Common myeloid progenitor, CD34-positive (primary cell): Measurements from ENCODE around the gene KLHL7.

Source experiments
- CTCF ChIA-PET: fragments of 350-600 bp; sonication (Branson Sonifier 250); formaldehyde crosslinking; loops from one replicate; lab custom pipeline; 2021; ENCODE audit warnings: antibody characterized with exemption; lab: Charles Lee
- POLR2A ChIA-PET: fragments of 350-600 bp; sonication (Branson Sonifier 250); formaldehyde crosslinking; loops from one replicate; lab custom pipeline; 2021; ENCODE audit warnings: antibody characterized with exemption; lab: Charles Lee
- DNase-seq, 3 donors: peaks; one replicate each; pipeline versions ENCODE4 v3.0.0 to v3.0.0-alpha.2; 2013
- H3K27ac ChIP-seq, 2 experiments: 1 replicate in 1 of 2; 2 replicates in 1 of 2; pipeline ENCODE4 v1.7.0; 2013; ENCODE audit warnings: inconsistent platforms in 2 of 2, low read length in 2 of 2, mild to moderate bottlenecking in 2 of 2, low read depth in 1 of 2, moderate library complexity in 1 of 2; ENCODE audit not compliant: severe bottlenecking in 2 of 2, insufficient read depth in 1 of 2, poor library complexity in 1 of 2
- H3K27me3 ChIP-seq, 5 experiments: replicated peaks in 2 of 5; 1 replicate in 3 of 5; 2 replicates in 2 of 5; pipeline versions ENCODE4 v1.6.1 to v1.7.0; 2013; ENCODE audit warnings: low read length in 4 of 5, mild to moderate bottlenecking in 2 of 5, moderate library complexity in 2 of 5, inconsistent platforms in 1 of 5; ENCODE audit not compliant: insufficient read depth in 5 of 5, control insufficient read depth in 4 of 5
- H3K36me3 ChIP-seq, 4 experiments: 1 replicate in 2 of 4; 2 replicates in 2 of 4; pipeline versions ENCODE4 v1.6.1 to v1.7.0; 2013; ENCODE audit warnings: low read length in 3 of 4, control low read depth in 1 of 4, mild to moderate bottlenecking in 1 of 4; ENCODE audit not compliant: control insufficient read depth in 4 of 4, insufficient read depth in 4 of 4
- H3K4me1 ChIP-seq, 4 experiments: 1 replicate in 3 of 4; 2 replicates in 1 of 4; pipeline versions ENCODE4 v1.6.1 to v1.7.1; 2013; ENCODE audit warnings: low read length in 3 of 4, mild to moderate bottlenecking in 3 of 4, control low read depth in 1 of 4, inconsistent platforms in 1 of 4, moderate library complexity in 1 of 4; ENCODE audit not compliant: control insufficient read depth in 4 of 4, insufficient read depth in 4 of 4; ENCODE audit errors: control extremely low read depth in 1 of 4
- H3K4me3 ChIP-seq, 7 experiments: 1 replicate in 4 of 7; 2 replicates in 3 of 7; pipeline versions ENCODE4 v1.5.1 to v1.7.0; 2013; ENCODE audit warnings: mild to moderate bottlenecking in 7 of 7, low read length in 6 of 7, moderate library complexity in 6 of 7, inconsistent platforms in 2 of 7, low read depth in 2 of 7, control low read depth in 1 of 7; ENCODE audit not compliant: insufficient read depth in 4 of 7, control insufficient read depth in 1 of 7; ENCODE audit errors: extremely low read depth in 1 of 7
- H3K9me3 ChIP-seq, 5 experiments: 1 replicate in 4 of 5; 2 replicates in 1 of 5; pipeline versions ENCODE4 v1.6.1 to v1.7.1; 2013; ENCODE audit warnings: low read length in 4 of 5, mild to moderate bottlenecking in 2 of 5, inconsistent platforms in 1 of 5, low read depth in 1 of 5, moderate library complexity in 1 of 5; ENCODE audit not compliant: control insufficient read depth in 4 of 5, insufficient read depth in 2 of 5; ENCODE audit errors: control extremely low read depth in 1 of 5
- WGBS: methylation state at CpG from one replicate; pipeline ENCODE4 v1.1.5; 2013; ENCODE audit not compliant: insufficient coverage; 5-methylcytosine and 5-hydroxymethylcytosine counted together

Gene KLHL7

DNA sequence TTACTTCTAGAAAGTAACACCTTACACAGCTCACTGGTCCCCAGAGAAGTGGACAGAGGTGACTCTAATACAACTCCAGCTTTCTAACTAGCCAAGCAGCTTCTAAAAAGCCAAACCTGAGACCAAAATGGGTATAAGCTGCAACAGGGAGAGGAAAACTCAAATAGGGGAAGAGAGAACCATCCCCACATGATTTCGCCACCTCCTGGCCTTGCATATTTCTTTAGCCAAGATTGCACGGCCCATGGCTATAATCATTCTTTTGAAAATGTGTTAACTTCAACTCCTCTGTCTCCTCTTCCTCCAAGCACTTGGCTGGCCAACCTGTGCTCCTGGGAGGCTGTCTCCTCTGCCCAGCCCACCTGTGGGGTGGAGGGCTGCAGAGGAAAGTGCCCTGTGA lies 104.9 kb downstream of the KLHL7 start:
- WGBS = 100% methylated on average over 2 of the region's 2 CpGs

DNA sequence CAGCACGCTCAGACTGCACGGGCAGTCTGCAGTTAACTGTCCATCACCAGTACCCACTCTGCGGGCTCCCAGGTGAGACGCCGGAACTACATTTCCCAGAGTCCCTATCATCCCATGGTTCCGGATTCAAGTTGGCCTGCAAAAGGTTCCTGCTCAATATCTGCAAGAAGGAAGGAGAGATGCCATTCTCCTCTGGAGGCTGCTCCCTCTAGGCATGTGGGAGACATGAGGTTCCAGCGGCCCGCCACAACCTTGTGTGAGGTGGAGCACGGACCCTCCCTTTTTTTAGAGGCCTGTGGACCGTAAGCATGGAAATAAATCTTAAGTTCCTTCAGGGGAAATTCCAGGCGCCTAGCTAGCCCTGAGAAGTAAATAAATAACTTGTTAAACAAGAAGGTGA lies 106.0 kb downstream of the KLHL7 start:
- H3K27ac ChIP-seq = no peak overlapping the region

More for the DNA sequence above, 104.9 kb downstream of the KLHL7 start:
- Histone ChIP-seq H3K36me3 (no peaks in the 10 kb centered on the region), H3K4me3 (no peak overlapping the region), H3K27me3 (peaks cover 2 to 19% (median 5%) of the 10 kb centered on the region in 5 experiments), H3K27ac (no peak overlapping the region), H3K4me1 (peaks cover 0 to 7% (median 3%) of the 10 kb centered on the region in 4 experiments), H3K9me3 (no peaks in the 10 kb centered on the region)
- POLR2A ChIA-PET = no interaction called here
- CTCF ChIA-PET = interaction anchor here (0.7 kb wide), 1 partner anchor 15 kb away, joined by 3 read pairs; no protein-coding TSS in a partner anchor
- no peak for DNase-seq

DNA sequence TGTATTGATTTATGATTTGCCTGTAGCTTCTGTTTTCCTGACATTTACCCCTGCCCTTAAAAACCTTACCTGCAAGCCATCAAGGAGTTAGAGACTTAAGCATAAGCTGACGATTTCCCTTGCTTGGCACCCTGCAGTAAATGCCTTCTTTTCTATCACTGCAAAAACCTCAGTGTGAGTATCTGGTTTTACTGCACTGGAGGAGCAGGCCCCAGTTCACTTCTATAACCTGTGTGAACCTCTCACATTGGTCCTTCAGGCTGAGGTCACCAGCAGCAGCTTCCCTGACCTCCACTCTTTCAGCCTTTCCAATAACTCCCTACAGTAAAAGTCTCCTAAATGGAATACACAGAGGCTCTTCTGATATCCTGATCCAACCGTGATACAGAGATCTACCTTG lies 106.8 kb downstream of the KLHL7 start:
- H3K27me3 ChIP-seq = peaks cover 0 to 8% (median 0%) of the 10 kb centered on the region in 5 experiments
- no peak overlapping the region for H3K27ac ChIP-seq
- H3K9me3 ChIP-seq = no peaks in the 10 kb centered on the region
- POLR2A ChIA-PET = no interaction called here
- H3K4me3 ChIP-seq = no peak overlapping the region
- CTCF ChIA-PET = interaction anchor here (1.1 kb wide), 1 partner anchor 10 kb away, joined by 3 read pairs; no protein-coding TSS in a partner anchor
- H3K4me1 ChIP-seq = peaks cover 0 to 6% (median 2%) of the 10 kb centered on the region in 4 experiments
- no peaks in the 10 kb centered on the region for H3K36me3 ChIP-seq
- WGBS = 92% methylated on average over 2 of the region's 2 CpGs
- no peak for DNase-seq

More for the DNA sequence above, 106.0 kb downstream of the KLHL7 start:
- H3K9me3 ChIP-seq = no peaks in the 10 kb centered on the region
- H3K4me3 ChIP-seq = no peak overlapping the region
- peaks cover 0 to 4% (median 2%) of the 10 kb centered on the region in 4 experiments for H3K4me1 ChIP-seq
- WGBS = 95% methylated on average over 10 of the region's 11 CpGs
- DNase-seq = no peak
- CTCF ChIA-PET = no interaction called here
- no peaks in the 10 kb centered on the region for H3K36me3 ChIP-seq
- POLR2A ChIA-PET = no interaction called here
- peaks cover 0 to 14% (median 0%) of the 10 kb centered on the region in 5 experiments for H3K27me3 ChIP-seq

DNA sequence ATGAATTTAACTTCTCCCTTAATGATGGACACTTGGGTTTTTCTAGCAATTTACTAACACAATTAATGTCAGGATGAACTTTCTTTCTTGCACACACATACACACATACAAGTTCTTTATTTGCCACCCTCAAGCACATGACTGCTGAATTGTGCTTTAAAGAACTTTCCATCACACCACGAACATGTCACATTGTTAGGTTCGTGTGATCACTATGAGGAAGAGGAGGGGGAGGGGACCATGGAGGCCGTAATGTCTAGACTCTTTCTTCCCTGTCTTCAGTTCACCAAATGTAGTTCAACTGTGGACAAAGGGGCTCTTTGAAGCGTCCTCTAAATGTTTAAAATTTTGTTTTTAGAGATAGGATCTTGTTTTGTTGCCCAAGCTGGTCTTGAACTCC lies 107.3 kb downstream of the KLHL7 start:
- peaks cover 0 to 6% (median 2%) of the 10 kb centered on the region in 4 experiments for H3K4me1 ChIP-seq
- no peak overlapping the region for H3K4me3 ChIP-seq
- no peak overlapping the region for H3K27ac ChIP-seq
- no peak for DNase-seq
- ChIA-PET CTCF (interaction anchor here (1.1 kb wide), 1 partner anchor 10 kb away, joined by 3 read pairs; no protein-coding TSS in a partner anchor), POLR2A (no interaction called here)
- H3K36me3 ChIP-seq = no peaks in the 10 kb centered on the region
- H3K27me3 ChIP-seq = peaks cover 0 to 8% (median 0%) of the 10 kb centered on the region in 5 experiments
- no peaks in the 10 kb centered on the region for H3K9me3 ChIP-seq
- 100% methylated on average over 1 of the region's 4 CpGs for WGBS

DNA sequence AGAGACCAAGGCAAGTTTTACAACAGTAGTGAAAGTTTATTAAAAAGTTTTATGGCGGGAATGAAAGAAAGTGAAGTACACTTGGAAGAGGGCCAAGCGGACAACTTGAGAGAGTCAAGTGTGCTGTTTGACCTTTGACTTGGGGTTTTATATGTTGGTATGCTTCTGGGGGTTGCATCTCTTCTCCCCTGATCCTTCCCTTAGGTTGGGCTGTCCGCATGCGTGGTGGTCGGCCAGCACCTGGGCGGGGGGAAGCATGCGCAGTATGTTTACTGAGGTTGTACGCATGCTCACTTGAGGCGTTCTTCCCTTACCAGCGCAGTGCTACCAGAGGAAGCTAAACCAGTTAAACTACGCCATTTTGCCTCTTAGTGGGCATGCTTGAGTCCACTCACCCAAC lies 108.2 kb downstream of the KLHL7 start:
- ChIA-PET POLR2A (no interaction called here), CTCF (no interaction called here)
- no peak for DNase-seq
- no peaks in the 10 kb centered on the region for H3K36me3 ChIP-seq
- H3K27me3 ChIP-seq = peaks cover 0 to 3% (median 0%) of the 10 kb centered on the region in 5 experiments
- 98% methylated on average over 10 of the region's 11 CpGs for WGBS
- no peaks in the 10 kb centered on the region for H3K9me3 ChIP-seq
- no peak overlapping the region for H3K4me3 ChIP-seq
- H3K4me1 ChIP-seq = peaks cover 0 to 6% (median 2%) of the 10 kb centered on the region in 4 experiments
- H3K27ac ChIP-seq = no peak overlapping the region

DNA sequence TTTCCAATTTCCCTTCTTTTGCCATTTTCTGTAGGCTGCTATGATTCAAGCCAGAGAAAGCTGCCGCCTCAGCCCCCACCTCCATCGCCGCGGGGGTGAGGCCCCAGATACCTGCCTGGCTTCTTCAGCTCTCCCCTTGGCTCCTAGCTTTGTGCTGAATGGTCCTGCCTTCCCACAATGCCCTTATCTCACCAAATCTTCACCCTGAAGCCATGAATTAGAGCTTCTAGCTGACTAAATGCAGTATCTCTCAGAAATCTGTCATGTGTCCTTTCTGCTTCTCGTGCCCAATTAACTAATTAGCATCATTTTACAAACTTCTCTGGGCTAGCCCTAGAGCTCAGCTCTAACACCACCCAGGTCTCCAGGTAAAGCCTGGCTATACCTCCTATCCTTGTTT lies 108.8 kb downstream of the KLHL7 start:
- CTCF ChIA-PET = interaction anchor here (1.6 to 1.8 kb wide), 2 partner anchors 8 to 12 kb away, joined by 4 to 5 read pairs; no protein-coding TSS in a partner anchor
- H3K27me3 ChIP-seq = peaks cover 0 to 1% (median 0%) of the 10 kb centered on the region in 5 experiments
- DNase-seq = no peak
- no peak overlapping the region for H3K27ac ChIP-seq
- peaks cover 0 to 6% (median 2%) of the 10 kb centered on the region in 4 experiments for H3K4me1 ChIP-seq
- H3K4me3 ChIP-seq = no peak overlapping the region
- no peaks in the 10 kb centered on the region for H3K36me3 ChIP-seq
- POLR2A ChIA-PET = no interaction called here
- H3K9me3 ChIP-seq = no peaks in the 10 kb centered on the region
- WGBS = 98% methylated on average over 5 of the region's 5 CpGs

DNA sequence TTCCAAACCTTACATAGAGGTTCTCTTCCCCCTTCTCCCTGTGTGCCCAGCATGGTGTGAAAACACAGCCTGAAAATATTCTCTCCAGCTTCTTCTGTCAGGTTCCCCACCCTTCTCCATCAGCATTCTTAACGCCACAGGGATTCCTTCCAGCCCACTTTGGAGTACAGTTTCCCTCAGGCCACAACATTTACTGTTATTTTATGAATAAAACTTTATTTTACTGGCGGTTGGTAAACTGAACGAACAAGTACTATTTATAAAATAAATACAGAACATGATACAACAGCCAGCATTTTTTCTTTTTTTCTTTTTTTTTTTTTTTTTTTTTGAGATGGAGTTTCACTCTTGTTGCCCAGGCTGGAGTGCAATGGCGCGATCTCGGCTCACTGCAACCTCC lies 109.4 kb downstream of the KLHL7 start:
- Histone ChIP-seq H3K9me3 (no peaks in the 10 kb centered on the region), H3K4me3 (no peak overlapping the region), H3K36me3 (no peaks in the 10 kb centered on the region), H3K27me3 (peaks cover 0 to 1% (median 0%) of the 10 kb centered on the region in 5 experiments), H3K27ac (no peak overlapping the region), H3K4me1 (peaks cover 0 to 6% (median 2%) of the 10 kb centered on the region in 4 experiments)
- DNase-seq = no peak
- ChIA-PET POLR2A (no interaction called here), CTCF (interaction anchor here (1.6 to 1.8 kb wide), 2 partner anchors 9 to 11 kb away, joined by 4 to 5 read pairs; no protein-coding TSS in a partner anchor)
- WGBS = no CpG with 5 or more reads among the region's 6 CpGs
